HG03095 (cell line): ENCODE results near the gene RBM28.

Experiments
- ATAC-seq: cut with Tn5 transposase; IDR thresholded peaks from one replicate; pipeline ENCODE4 v1.9.1; 2021; ENCODE audit warnings: moderate library complexity; ENCODE audit not compliant: unreplicated experiment

Gene RBM28

DNA sequence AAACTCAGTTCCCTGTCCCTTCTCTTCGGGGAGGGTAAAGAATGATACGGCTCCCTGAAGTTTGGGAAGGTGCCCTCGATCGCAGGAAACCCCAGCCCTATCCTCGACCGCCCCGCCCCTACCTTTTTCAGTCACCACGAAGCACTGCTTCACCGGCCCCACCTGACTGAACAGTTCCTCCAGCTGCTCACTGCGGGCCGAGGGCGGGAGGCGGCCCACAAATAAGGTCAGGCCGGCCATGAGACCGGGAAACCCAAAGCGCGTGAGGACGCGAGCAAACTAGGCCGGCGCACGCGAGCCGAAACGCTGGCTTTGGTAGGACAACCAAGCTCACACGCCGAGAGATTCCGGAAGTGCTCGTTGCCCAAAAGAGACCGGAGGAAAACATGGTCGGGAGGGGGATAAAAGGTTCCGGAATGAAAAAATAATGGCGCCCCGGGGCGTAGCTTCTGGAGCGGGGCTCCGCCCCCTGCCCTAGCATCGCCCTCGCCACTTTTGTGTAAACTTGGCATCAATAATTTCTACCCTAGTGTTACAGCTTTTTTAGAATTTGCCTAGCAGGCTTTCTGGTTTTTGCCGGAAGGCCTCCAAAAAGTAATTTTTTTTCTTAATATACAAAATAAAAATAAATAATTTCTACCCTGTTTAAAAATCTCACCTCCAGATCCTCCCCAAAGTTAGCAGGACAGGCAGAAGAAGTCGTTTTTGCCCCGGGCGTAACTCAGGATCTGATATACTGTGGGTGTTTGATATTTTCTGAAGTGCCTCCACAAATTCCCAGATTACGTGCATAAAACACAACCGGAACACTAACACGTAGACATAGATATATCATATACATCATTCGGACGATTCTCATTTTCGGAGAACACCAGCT, at the start of gene RBM28:
Gene RBM28 (minus strand): TSS at position 355 of the 877 bp plus-strand sequence. CDS start 115 bp downstream, at position 240.
- peak; percentile 92 for ATAC-seq

DNA sequence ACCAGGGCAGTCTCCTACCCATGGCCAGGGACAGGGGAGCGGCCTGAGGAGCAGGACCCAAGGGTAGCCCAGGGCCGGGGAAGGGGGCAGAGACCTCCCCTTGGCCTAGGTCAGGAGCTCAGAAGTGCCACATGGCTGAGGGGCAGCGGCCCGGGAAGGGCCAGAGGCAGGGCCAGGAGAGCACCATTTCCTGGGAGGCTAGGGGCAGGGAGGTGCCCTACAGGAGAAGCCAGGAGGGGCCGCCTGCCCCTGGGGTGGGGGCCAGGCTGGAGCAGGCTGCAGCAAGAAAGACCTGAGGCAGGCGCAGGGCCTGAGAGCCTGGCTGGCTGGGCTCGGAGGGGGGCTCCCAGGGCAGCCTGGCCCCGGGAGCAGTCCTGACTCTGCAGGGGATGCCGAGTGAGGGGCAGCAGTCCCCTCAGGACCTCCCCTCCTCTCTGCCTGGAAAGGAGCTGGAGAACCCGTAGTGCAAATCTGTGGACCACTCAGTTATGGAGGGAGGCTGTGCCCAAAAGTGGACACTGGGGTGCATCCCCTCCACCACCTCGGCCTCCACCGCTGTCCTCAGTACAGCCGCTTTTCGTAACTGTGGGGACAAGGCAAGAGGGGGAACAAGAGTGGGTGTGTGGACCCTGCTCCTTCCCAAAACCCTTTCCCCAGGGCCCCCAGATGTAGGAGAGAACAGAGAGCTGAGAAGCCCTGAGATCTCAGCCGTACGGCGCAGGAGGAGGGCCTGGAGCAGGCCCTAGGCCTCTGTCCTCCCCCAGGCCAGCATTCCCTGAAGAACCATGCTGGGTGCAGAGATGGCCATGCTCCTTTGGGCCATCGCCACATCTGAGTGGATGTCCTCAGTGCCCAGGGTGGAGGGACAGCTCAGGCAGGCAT, 49.0 kb upstream of the RBM28 start:
- no peak for ATAC-seq

- ATAC-seq, result no peak
These were observed 48.1 kb upstream of the RBM28 start for GRCh38 chr7:128391805-128392204.

- no peak for ATAC-seq
These were observed 47.3 kb upstream of the RBM28 start for GRCh38 chr7:128390871-128391565.

DNA sequence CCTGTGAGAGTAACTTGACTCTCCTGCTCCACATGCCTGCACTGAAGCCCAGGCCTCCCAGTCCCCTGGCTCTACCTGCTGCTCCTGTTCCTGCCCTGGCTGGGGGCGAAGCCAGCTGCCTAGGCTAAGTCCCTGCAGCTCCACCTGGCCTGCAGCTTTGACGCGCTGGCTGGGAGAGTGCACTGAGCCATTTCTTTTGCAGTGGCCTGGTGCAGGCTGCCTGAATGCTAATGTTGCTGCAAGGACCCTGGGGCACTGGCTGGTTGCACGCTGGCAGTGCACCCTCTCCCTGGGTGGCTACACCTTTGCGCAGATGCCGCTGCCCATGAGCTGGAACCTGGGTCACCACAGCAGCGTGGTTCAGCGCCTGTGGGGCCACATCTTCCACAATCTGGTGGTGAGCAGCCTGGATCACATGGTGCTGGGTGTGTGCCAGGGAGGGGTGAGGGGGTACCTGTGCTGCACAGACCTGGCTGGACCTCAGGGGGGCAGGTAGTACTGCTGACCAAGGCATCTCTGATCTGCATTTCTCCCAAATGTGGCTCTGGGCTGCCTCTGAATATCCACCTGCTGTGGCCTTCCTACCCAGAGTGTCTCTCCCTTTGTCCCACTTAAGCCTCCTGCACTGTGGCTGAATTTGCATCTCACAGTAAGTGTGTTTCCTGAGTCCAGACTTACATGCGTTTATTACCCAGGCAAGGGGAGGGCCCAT, 46.1 kb upstream of the RBM28 start:
- ATAC-seq, result no peak

DNA sequence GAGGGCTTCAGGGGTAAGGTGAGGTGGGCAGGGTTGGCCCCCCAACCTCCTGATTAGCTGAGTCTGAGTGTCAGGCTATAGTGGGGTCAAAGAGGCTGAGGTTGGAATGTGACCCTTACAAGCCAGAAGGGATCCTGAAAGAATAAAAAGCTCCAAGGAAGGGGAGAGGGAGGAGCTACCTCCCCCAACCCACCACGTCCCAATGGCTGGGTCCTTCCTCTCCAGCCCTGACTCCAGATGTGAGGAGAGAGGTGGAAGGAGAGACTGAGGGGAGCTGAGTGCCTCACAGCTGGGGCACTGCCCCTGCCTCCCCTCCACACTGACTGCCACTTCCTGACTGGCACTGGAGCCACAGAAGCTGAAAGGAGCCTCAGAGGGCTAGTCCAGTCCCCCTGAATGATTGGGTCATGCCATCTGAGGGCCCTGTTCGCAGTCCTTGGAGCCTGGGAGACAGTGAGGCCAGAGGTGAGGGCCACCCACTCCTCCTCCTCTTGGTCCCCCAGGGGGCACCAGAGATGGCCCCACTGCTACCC, 45.4 kb upstream of the RBM28 start:
- no peak for ATAC-seq

DNA sequence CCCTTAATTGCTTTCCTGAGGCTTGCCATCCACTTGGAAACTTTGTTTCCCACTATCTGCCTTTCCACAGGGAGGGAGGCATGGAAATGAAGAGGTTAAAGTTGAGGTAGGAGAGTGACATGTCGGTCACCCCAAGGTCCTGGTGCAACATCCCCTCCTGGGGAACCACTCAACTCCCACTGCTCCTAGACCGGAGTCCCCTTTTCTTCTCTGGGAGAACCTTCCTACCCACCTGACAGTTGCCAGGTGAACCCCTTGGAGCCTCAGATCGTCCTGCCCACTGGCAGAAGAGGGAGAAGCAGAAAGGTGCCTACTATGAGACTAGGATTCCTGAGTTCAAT, 44.4 kb upstream of the RBM28 start:
- no peak for ATAC-seq

DNA sequence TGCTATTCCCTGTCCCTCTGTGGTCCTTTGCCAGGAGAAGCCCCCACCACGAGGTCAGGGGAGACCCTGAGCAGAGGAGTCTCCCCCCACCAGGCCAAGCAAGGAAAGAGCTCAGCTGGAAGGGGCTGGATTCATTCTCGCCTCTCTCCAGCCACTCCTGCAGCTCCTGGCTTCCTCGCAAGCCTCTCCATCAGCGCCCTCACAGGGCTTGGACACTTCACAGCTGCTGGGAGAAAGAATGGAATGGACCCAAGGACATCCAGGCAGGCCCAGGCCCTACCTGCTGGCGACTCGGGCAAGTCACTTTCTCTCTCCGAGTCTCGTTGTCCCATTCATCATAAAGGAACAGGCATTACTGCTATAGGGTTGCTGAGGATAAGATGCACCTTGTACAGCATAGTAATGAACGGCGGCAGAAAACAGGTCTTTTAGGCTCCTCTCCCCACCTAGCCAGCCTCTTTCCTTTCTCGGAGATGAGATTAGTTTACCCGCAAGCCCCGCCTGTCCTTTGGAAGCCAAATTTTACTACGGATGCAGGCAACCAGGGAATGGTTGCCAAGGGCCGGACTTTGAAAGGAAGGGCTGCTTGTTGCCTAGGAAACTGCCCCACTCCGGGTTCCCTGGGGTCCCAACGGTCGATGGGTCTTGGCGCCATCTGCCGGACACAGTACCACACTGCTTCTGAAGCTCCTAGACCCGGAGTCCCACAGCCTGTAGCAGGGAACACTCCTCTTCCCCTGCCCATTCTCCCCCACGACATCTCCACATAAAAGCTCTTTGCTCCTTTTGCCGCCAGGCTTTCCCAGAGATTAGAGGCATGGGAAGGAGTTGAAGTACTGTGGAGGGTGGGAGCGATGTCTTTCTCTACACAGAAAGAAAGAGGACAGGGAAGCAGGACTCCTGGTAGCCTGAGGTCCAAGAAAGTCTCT, 43.8 kb upstream of the RBM28 start:
- no peak for ATAC-seq

DNA sequence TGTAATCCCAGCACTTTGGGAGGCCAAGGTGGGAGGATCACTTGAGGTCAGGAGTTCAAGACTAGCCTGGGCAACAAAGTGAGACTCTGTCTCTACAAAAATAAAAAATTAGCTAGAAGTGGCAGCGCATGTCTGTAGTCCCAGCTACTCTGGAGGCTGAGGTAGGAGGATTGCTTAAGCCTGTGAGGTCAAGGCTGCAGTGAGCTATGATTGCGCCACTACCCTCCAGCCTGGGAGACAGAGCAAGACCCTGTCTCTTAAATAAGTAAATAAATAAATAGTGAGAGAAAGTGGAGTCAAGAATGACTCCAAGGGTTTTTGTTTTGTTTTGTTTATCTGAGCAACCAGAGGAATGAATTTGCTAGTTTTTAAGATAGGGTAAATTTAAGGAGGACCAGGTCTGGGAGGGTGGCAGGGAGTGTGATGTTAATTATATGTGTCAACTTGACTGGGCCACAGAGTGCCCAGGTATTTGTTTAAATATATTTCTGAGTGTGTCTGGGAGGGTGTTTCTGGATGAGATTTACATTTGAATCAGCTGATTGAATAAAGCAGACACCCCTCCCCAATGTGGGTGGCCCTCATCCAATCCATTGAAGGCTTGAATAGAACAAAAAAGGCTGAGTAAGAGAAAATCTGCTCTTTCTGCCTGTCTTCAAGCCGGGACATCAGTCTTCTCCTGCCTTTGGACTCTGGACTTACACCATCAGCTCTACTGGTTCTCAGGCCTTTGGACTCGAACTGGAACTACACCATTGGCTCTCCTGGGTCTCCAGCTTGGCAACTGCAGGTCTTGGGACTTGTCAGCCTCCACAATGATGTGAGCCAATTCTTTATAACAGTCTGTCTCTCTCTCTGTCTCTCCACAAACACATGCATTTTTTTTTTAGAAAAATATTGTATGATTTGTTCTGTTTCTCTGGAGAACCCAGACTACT, 42.5 kb upstream of the RBM28 start:
- no peak for ATAC-seq

DNA sequence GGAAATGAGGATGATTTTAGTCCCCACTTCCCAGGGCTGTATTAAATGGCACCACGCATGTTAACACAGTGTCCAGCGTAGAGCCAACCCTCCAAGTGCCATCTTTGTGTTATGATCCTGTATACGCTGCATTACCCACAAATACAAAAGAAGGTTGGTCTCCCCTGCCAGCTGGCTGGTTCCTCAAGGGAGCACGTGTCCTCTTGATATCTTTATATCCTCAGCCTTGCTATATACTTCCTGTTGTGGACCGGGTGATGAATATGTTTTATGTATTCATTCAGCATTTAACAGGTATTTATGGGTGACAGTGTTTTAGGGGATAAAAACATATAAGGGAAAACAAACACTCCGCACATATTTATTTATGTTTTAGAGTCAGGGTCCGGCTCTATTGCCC, 41.0 kb upstream of the RBM28 start:
- no peak for ATAC-seq

- no peak for ATAC-seq
These were observed 40.1 kb upstream of the RBM28 start for GRCh38 chr7:128383776-128384175.

- no peak for ATAC-seq
These were observed 37.6 kb upstream of the RBM28 start for GRCh38 chr7:128381161-128381821.

DNA sequence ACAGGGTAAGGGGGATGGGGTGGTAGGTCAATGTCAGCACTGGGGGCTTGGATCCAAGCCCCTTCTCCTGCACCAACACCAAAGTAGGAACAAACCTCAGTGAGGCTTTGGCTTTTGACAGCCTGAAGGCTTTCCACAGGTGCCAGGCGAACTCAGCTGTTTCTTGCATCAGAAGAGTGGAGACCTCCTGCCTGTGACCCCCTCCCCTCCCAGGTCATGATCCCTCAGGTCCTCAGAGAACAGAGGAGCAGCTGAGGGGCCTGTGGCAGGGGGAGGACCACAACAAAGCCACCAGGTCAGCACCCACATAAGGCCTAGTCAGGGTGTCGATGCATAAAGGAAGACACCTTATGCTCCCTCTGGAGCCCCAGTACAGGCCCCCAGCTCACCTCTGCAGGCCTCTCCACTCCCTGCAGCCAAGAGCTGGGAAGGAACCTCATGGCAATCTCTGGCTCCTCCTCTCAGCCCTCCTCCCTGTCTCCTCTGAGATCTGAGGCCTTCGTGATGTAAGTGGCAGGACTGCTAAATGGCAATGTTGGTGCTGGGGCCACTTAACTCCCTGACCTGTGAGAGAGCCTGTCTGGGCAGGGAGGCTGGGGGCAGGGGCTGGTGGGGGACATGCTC, 36.9 kb upstream of the RBM28 start:
- ATAC-seq, result no peak

DNA sequence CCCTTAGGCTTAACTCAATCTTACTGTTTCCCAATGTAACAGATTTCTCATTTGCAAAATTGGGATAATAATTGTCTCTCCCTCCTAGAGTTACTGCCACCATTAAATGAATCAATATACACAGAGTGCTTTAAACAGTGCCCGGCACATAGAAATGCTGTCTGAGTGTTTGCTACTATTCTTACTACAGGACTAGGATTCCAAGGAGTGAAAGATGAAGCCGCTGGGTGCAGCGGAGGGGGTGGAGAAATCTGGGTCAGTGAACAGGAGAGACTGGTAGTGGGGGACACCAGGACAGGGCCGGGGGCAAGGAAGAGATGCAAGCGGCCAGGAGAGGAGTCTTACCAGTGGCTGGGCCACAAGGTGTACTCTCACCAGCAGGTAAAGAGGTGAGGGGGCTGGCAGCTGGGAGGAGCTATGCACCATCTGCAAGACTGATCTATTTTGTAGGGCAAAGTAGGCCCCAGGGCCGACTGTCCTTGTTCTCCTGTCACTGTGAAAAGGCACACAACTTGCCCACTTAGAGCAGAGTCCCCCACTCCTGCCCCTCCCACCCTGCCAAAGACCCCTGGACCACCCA, 36.3 kb upstream of the RBM28 start:
- no peak for ATAC-seq

DNA sequence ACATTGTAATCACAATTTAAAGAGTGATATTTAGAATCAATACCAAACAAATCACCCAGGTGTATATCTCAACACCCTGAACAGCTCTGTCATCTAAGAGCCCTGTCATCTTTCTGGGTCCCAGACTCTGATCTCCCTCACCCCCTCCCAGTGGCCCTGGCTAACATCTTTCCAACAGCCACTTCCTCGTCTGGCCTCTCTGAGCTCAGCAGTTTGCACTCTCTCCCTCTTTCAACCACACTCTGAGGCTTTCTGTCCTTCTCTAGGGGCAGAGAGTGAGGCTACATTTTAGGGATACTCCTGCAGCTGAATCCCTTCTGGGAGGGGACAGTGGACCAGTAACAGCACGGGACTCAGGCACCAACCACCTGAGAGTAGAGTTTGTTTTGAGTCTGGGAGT, 34.9 kb upstream of the RBM28 start:
- ATAC-seq, result no peak

DNA sequence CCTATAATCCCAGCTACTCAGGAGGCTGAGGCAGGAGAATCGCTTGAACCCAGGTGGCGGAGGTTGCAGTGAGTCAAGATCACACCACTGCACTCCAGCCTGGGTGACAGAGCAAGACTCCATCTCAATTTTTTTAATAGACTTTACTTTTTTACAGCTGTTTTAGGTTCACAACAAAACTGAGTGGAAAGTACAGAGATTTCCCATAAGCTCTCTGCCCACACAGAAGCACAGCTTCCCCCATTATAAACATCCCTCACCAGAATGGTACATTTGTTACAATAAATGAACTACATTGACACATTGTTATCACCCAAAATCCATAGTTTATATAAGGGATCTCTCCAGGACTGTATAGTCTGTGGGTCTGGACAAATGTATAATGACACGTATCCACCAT, 32.4 kb upstream of the RBM28 start:
- no peak for ATAC-seq

DNA sequence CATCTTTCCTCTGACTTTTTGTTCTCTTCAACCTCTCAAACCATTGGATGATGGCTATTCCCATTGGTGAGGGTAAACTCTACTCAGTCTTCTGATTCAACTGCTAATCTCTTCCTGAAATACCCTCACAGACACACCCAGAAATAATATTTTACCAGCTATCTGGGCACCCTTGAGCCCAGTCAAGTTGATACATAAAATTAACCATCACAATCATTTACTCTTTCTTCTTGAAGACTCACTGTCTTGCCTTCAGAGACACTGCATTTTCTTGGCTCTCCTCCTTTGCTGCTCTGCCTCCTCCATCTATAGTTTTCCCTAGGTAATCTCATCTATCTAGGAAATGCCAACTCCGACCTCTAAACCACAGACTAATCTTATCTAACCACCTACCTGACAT, 30.3 kb upstream of the RBM28 start:
- no peak for ATAC-seq
